Measurements from ENCODE around the gene MICALL2.

MICALL2 gene

GRCh38 chr7:1431634-1432380, 27.5 kb downstream of the MICALL2 start:
- Histone ChIP-seq H3K4me3 (ENCODE audit: low read length in 2 of 2) (no peak overlapping the region), H3K27ac (ENCODE audit: low read length) (no peak overlapping the region), H3K27me3 (ENCODE audit: control insufficient read depth in 1 of 2, insufficient read depth in 2 of 2, low read length in 2 of 2) (peaks cover 12 to 29% of the 10 kb centered on the region in 2 donors), H3K9me3 (ENCODE audit: control insufficient read depth in 2 of 2, low read length in 2 of 2) (no peaks in the 10 kb centered on the region), H3K9ac (ENCODE audit: low read length in 2 of 2) (no peak overlapping the region), H3K36me3 (ENCODE audit: control insufficient read depth in 2 of 2, insufficient read depth in 2 of 2, low read length in 2 of 2) (no peaks in the 10 kb centered on the region), H3K4me1 (ENCODE audit: control insufficient read depth, insufficient read depth, low read length) (peaks cover 8% of the 10 kb centered on the region)

- no peak overlapping the region for H3K9ac ChIP-seq (ENCODE audit: low read length in 2 of 2)
- H3K27me3 ChIP-seq (ENCODE audit: control insufficient read depth in 1 of 2, insufficient read depth in 2 of 2, low read length in 2 of 2) = peaks cover 12 to 29% of the 10 kb centered on the region in 2 donors
- peaks cover 8% of the 10 kb centered on the region for H3K4me1 ChIP-seq (ENCODE audit: control insufficient read depth, insufficient read depth, low read length)
- H3K4me3 ChIP-seq (ENCODE audit: low read length in 2 of 2) = no peak overlapping the region
- H3K9me3 ChIP-seq (ENCODE audit: control insufficient read depth in 2 of 2, low read length in 2 of 2) = no peaks in the 10 kb centered on the region
- H3K27ac ChIP-seq (ENCODE audit: low read length) = no peak overlapping the region
- no peaks in the 10 kb centered on the region for H3K36me3 ChIP-seq (ENCODE audit: control insufficient read depth in 2 of 2, insufficient read depth in 2 of 2, low read length in 2 of 2)
Measured at GRCh38 chr7:1431226-1431625, 28.0 kb downstream of the MICALL2 start.

GRCh38 chr7:1430056-1430845, 29.0 kb downstream of the MICALL2 start:
- Histone ChIP-seq H3K9ac (ENCODE audit: low read length in 2 of 2) (no peak overlapping the region), H3K9me3 (ENCODE audit: control insufficient read depth in 2 of 2, low read length in 2 of 2) (no peaks in the 10 kb centered on the region), H3K4me3 (ENCODE audit: low read length in 2 of 2) (no peak overlapping the region), H3K27ac (ENCODE audit: low read length) (no peak overlapping the region), H3K4me1 (ENCODE audit: control insufficient read depth, insufficient read depth, low read length) (peaks cover 8% of the 10 kb centered on the region), H3K27me3 (ENCODE audit: control insufficient read depth in 1 of 2, insufficient read depth in 2 of 2, low read length in 2 of 2) (peaks cover 12 to 29% of the 10 kb centered on the region in 2 donors), H3K36me3 (ENCODE audit: control insufficient read depth in 2 of 2, insufficient read depth in 2 of 2, low read length in 2 of 2) (no peaks in the 10 kb centered on the region)

DNA sequence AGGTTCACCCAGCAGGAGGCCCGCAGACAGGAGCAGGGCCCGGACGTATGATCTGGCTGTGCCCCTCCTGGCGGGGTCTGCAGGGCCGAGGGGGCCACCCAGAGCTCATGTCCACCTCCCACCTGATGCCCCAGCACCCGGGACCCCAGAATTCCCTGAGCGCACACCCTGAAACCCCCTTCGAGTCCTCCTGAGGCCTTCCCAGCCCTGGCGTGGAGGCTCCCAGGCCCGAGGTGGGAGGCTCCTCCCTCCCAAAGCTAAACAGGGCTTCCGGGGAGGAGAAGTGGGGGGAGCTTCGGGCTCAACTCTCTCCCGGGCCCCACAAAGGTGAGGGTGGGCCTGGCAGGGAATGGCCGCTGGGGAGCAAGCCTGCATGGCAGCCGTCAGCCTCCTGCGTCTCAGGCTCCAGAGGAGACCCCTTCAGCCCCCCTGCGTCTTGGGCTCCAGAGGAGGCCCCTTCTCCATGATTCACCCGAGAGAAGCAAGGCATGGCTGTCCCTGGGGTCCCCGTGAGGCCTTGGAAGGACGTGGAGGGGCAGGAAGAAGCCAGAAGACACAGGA, 30.2 kb downstream of the MICALL2 start:
- no peak overlapping the region for H3K4me3 ChIP-seq (ENCODE audit: low read length in 2 of 2)
- no peak overlapping the region for H3K9ac ChIP-seq (ENCODE audit: low read length in 2 of 2)
- peaks cover 8% of the 10 kb centered on the region for H3K4me1 ChIP-seq (ENCODE audit: control insufficient read depth, insufficient read depth, low read length)
- no peaks in the 10 kb centered on the region for H3K9me3 ChIP-seq (ENCODE audit: control insufficient read depth in 2 of 2, low read length in 2 of 2)
- peaks cover 13 to 29% of the 10 kb centered on the region in 2 donors for H3K27me3 ChIP-seq (ENCODE audit: control insufficient read depth in 1 of 2, insufficient read depth in 2 of 2, low read length in 2 of 2)
- no peak overlapping the region for H3K27ac ChIP-seq (ENCODE audit: low read length)
- no peaks in the 10 kb centered on the region for H3K36me3 ChIP-seq (ENCODE audit: control insufficient read depth in 2 of 2, insufficient read depth in 2 of 2, low read length in 2 of 2)

GRCh38 chr7:1427064-1427657, 32.1 kb downstream of the MICALL2 start:
- H3K9me3 ChIP-seq (ENCODE audit: control insufficient read depth in 2 of 2, low read length in 2 of 2) = no peaks in the 10 kb centered on the region
- no peak overlapping the region for H3K27ac ChIP-seq (ENCODE audit: low read length)
- peaks cover 2% of the 10 kb centered on the region for H3K4me1 ChIP-seq (ENCODE audit: control insufficient read depth, insufficient read depth, low read length)
- H3K9ac ChIP-seq (ENCODE audit: low read length in 2 of 2) = no peak overlapping the region
- H3K27me3 ChIP-seq (ENCODE audit: control insufficient read depth in 1 of 2, insufficient read depth in 2 of 2, low read length in 2 of 2) = peaks cover 19 to 21% of the 10 kb centered on the region in 2 donors
- H3K36me3 ChIP-seq (ENCODE audit: control insufficient read depth in 2 of 2, insufficient read depth in 2 of 2, low read length in 2 of 2) = no peaks in the 10 kb centered on the region
- H3K4me3 ChIP-seq (ENCODE audit: low read length in 2 of 2) = no peak overlapping the region

- Histone ChIP-seq H3K4me1 (ENCODE audit: control insufficient read depth, insufficient read depth, low read length) (no peaks in the 10 kb centered on the region), H3K9me3 (ENCODE audit: control insufficient read depth in 2 of 2, low read length in 2 of 2) (no peaks in the 10 kb centered on the region), H3K27ac (ENCODE audit: low read length) (no peak overlapping the region), H3K9ac (ENCODE audit: low read length in 2 of 2) (no peak overlapping the region), H3K27me3 (ENCODE audit: control insufficient read depth in 1 of 2, insufficient read depth in 2 of 2, low read length in 2 of 2) (peaks cover 17 to 18% of the 10 kb centered on the region in 2 donors), H3K36me3 (ENCODE audit: control insufficient read depth in 2 of 2, insufficient read depth in 2 of 2, low read length in 2 of 2) (no peaks in the 10 kb centered on the region), H3K4me3 (ENCODE audit: low read length in 2 of 2) (no peak overlapping the region)
Measured at GRCh38 chr7:1426474-1426873, 32.8 kb downstream of the MICALL2 start.

DNA sequence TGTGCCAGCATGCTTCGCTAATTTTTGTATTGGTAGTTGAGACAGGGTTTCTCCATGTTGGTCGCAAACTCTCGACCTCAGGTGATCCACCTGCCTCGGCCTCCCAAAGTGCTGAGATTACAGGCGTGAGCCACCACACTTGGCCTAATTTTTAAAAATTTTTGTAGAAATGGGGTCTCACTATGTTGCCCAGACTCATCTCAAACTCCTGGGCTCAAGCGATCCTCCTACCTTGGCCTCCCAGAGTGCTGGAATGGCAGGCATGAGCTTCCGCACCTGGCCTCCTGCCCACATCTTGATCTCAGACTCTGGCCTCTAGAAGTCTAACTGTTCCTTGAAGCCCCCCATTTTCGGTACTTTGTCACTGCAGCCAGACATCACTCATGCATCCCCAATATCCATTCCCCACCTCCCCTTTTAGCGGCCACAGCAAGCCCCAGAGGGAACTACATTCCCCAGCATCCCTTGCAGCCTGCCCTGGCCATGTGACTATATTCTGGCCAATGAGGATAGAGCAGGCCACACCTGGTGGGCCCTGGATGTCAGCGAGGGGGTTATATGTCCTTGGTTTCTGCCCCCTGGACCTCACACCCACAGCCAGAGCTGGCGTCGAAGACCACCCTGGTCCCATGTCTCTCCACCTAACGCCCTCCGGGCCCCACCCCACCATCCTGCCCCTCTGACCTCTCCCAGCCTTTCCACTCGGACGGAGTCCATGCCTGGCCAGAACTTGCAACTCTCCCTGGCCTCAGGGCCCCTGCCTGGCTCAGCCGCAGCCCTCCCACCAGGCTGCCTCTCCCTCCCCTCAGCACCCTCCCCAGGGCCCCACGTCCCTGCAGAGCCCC, 33.8 kb downstream of the MICALL2 start:
- Histone ChIP-seq H3K9ac (ENCODE audit: low read length in 2 of 2) (no peak overlapping the region), H3K9me3 (ENCODE audit: control insufficient read depth in 2 of 2, low read length in 2 of 2) (no peaks in the 10 kb centered on the region), H3K4me3 (ENCODE audit: low read length in 2 of 2) (no peak overlapping the region), H3K36me3 (ENCODE audit: control insufficient read depth in 2 of 2, insufficient read depth in 2 of 2, low read length in 2 of 2) (no peaks in the 10 kb centered on the region), H3K27me3 (ENCODE audit: control insufficient read depth in 1 of 2, insufficient read depth in 2 of 2, low read length in 2 of 2) (peaks cover 11 to 18% of the 10 kb centered on the region in 2 donors), H3K4me1 (ENCODE audit: control insufficient read depth, insufficient read depth, low read length) (no peaks in the 10 kb centered on the region), H3K27ac (ENCODE audit: low read length) (no peak overlapping the region)

DNA sequence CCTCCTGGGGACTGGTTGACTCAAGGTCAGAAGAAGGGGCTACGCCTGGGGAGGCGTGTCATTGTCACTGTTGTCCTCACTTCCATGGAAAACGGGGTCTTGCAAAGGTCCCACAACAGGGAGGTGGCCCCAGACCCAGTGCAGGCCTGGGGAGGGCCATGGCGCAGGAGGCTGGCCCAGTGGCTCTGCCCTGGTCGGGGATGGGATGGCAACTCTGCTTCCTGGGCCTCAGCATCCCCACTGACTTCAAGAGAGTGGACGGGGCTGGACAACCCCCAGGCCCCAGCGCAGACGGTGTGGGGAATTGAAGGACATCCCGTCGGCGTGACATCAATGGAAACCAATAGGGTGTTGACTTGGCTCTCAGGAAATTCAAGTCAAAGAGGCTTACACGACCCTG, 35.2 kb downstream of the MICALL2 start:
- Histone ChIP-seq H3K36me3 (ENCODE audit: control insufficient read depth in 2 of 2, insufficient read depth in 2 of 2, low read length in 2 of 2) (no peaks in the 10 kb centered on the region), H3K4me3 (ENCODE audit: low read length in 2 of 2) (no peak overlapping the region), H3K9me3 (ENCODE audit: control insufficient read depth in 2 of 2, low read length in 2 of 2) (no peaks in the 10 kb centered on the region), H3K9ac (ENCODE audit: low read length in 2 of 2) (no peak overlapping the region), H3K27me3 (ENCODE audit: control insufficient read depth in 1 of 2, insufficient read depth in 2 of 2, low read length in 2 of 2) (peaks cover 4 to 15% of the 10 kb centered on the region in 2 donors), H3K4me1 (ENCODE audit: control insufficient read depth, insufficient read depth, low read length) (no peaks in the 10 kb centered on the region), H3K27ac (ENCODE audit: low read length) (no peak overlapping the region)

GRCh38 chr7:1423264-1423811, 35.9 kb downstream of the MICALL2 start:
- Histone ChIP-seq H3K9me3 (ENCODE audit: control insufficient read depth in 2 of 2, low read length in 2 of 2) (no peaks in the 10 kb centered on the region), H3K4me3 (ENCODE audit: low read length in 2 of 2) (no peak overlapping the region), H3K27ac (ENCODE audit: low read length) (no peak overlapping the region), H3K4me1 (ENCODE audit: control insufficient read depth, insufficient read depth, low read length) (no peaks in the 10 kb centered on the region), H3K9ac (ENCODE audit: low read length in 2 of 2) (no peak overlapping the region), H3K27me3 (ENCODE audit: control insufficient read depth in 1 of 2, insufficient read depth in 2 of 2, low read length in 2 of 2) (peaks cover 4 to 15% of the 10 kb centered on the region in 2 donors), H3K36me3 (ENCODE audit: control insufficient read depth in 2 of 2, insufficient read depth in 2 of 2, low read length in 2 of 2) (no peaks in the 10 kb centered on the region)

All from stomach smooth muscle (tissue), 2 donors.